Prostate gland (tissue), 2 donors: Measurements from ENCODE around the gene GAS6. TPM values are rescaled to one million over a fixed set of nuclear protein-coding genes. Genes with fewer than 3 reads are reported as not detected.

Experiments
- DNase-seq: peaks from one replicate; pipeline ENCODE4 v3.0.0-alpha.2; 2019; ENCODE audit warnings: low spot score
- H3K27ac ChIP-seq, 2 donors: fragments of 200-600 bp; sonication (generic); 2 replicates each; pipeline ENCODE4 v1.5.1; 2017 to 2019
- H3K27me3 ChIP-seq: fragments of 200-600 bp; sonication (generic); replicated peaks from 2 replicates; pipeline ENCODE4 v1.5.1; 2019; ENCODE audit not compliant: insufficient read depth
- H3K36me3 ChIP-seq, 2 donors: fragments of 200-600 bp; sonication (generic); 1 replicate in 1 of 2; 2 replicates in 1 of 2; pipeline versions ENCODE4 v1.5.1 to v1.8.1; 2017 to 2019
- H3K4me1 ChIP-seq: fragments of 200-600 bp; sonication (generic); replicated peaks from 2 replicates; pipeline ENCODE4 v1.5.1; 2019
- H3K4me3 ChIP-seq, 2 donors: fragments of 200-600 bp; sonication (generic); 2 replicates each; pipeline ENCODE4 v1.5.1; 2017 to 2019
- H3K9me3 ChIP-seq: fragments of 200-600 bp; sonication (generic); 2 replicates; pipeline ENCODE4 v1.5.1; 2017
- CTCF ChIP-seq, 4 experiments: fragments of 200-600 bp in 2 of 4; fragments of 450-650 bp in 2 of 4; sonication (generic) in 2 of 4; IDR thresholded peaks; 1 replicate in 3 of 4; 2 replicates in 1 of 4; pipeline ENCODE4 v1.5.1; 2016 to 2019; ENCODE audit warnings: antibody characterized with exemption in 4 of 4, mild to moderate bottlenecking in 2 of 4, moderate library complexity in 2 of 4
- POLR2A ChIP-seq: fragments of 450-650 bp; IDR thresholded peaks from one replicate; pipeline ENCODE4 v1.6.1; 2016; ENCODE audit warnings: antibody characterized with exemption, mild to moderate bottlenecking
- POLR2AphosphoS5 ChIP-seq: sonication (generic); formaldehyde crosslinking; IDR thresholded peaks from one replicate; pipeline ENCODE4 v1.6.1; 2017; ENCODE audit warnings: antibody characterized with exemption
- WGBS: methylation state at CpG from one replicate; pipeline ENCODE4 v1.1.5; 2018; 5-methylcytosine and 5-hydroxymethylcytosine counted together
- intact Hi-C: fragments of 100-400 bp; cut with DNase I; formaldehyde crosslinking; loops from one replicate; pipeline ENCODE4 v1.14.2; 2022
- total RNA-seq, 2 donors: library from RNA; depleted of rRNA; stranded (reverse); fragments of >200 nt; gene quantifications; one replicate each; pipeline ENCODE4 v1.1.0, GENCODE V29; 2016

Gene GAS6
- total RNA-seq, 2 donors from 2014 or later, result 116 to 432 TPM

GRCh38 chr13:113770937-113771336 is 92.9 kb downstream of the GAS6 start:
- H3K4me3 ChIP-seq, result no peak overlapping the region
- no peak overlapping the region for H3K27ac ChIP-seq
- DNase-seq, result no peak
- no peaks in the 10 kb centered on the region for H3K27me3 ChIP-seq
- H3K36me3 ChIP-seq, result no peaks in the 10 kb centered on the region
- intact Hi-C loops, result no loop called here
- no peaks in the 10 kb centered on the region for H3K9me3 ChIP-seq
- no peak for TF ChIP-seq CTCF (IDR thresholded peaks at IDR 0.05)
- TF ChIP-seq POLR2A, result no peak
- no peak for TF ChIP-seq POLR2AphosphoS5
- 95% methylated on average over 5 of the region's 5 CpGs for WGBS
- no peaks in the 10 kb centered on the region for H3K4me1 ChIP-seq

Other genes starting within 250 kb of the GAS6 start
- gene ATP4B, start 205.9 kb downstream of the GAS6 start, total RNA-seq, result under 1 TPM in 1 of 2 donors, not detected in 1; 0.34 TPM
- gene GRK1, start 196.9 kb downstream of the GAS6 start, total RNA-seq, result under 1 TPM in 1 of 2 donors, not detected in 1; 0.23 TPM
- 1 to 10 TPM in 1 of 2 donors, under 1 TPM in 1; 0.96 to 4.6 TPM for gene TMEM255B, start 104.8 kb downstream of the GAS6 start, total RNA-seq
- gene C13orf46, start 110.0 kb upstream of the GAS6 start, total RNA-seq, result 1 to 10 TPM; 8.0 to 9.9 TPM